DMS153 treated with DMSO at 0.1 percent for 48 hours (cell line): Measurements from ENCODE around the gene VPS13A.

Experiments used
- DNase-seq: peaks from one replicate; lab custom pipeline; 2025; ENCODE audit not compliant: unreplicated experiment; lab: John Stamatoyannopoulos, UW

The VPS13A gene

DNA sequence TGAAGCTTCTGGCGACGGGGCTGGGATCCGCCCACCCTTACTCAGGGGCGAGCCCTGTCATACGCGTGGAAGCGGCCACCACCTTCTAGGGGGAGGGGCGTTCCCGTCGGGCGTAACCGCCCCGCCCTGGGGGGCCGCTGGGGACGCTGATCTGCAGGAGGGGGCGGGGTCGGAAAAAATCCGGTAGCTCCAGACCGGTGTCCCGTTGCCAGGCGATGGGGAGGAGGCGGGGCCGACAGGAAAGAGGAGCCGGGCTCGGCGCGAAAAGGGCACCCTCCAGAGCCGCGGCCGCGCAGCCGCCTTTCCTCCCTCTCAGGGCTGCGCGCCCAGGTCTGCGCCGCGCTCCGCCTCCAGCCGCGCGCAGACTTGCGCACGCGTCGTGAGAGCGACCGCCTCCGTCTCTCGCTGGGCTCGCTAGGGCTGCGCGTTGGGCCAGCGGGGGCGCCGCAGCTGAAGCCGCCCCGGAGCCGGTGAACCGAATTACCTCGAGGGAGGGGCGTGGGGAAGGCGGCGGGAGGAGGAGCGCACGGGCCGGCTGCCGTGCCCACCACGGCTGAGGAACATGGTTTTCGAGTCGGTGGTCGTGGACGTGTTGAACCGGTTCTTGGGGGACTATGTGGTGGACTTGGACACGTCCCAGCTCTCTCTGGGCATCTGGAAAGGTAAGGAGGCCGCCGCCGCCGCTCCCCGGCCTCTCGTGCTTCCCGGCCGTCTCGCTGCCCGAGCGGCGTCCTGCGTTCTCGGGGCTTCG is at the start of gene VPS13A:
VPS13A (plus strand) TSS at position 392 of the 751 bp plus-strand sequence; CDS start at position 563, 171 bp downstream.
- peak; percentile 97 for DNase-seq

DNA sequence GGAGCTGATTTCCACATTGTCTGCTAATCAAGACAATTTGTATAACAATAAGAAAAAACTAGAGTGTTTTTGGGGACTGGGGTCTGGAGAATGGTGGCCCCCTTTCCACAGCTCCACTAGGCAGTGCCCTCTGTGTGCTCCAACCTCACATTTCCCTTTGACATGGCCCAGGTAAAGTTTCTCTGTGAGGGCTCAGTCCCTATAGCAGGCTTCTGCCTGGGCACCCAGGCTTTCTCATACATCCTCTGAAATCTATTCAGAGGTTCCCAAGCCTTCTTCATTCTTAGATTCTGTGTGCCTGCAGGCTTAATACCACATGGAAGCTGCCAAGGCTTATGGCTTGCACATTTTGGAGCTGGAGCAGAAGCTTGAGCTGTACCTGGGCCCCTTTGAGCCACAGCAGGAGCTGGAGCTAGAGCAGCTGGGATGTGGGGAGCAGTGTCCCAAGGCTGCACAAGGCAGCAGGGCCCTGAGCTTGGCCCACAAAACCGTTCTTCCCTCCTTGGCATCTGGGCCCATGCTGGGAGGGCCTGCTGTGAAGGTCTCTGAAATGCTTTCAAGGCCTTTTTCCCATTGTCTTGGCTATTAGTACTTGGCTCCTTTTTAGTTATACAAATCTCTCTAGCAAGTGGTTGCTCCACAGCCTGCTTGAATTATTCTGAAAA is 49.1 kb upstream of the VPS13A start:
- no peak for DNase-seq

DNA sequence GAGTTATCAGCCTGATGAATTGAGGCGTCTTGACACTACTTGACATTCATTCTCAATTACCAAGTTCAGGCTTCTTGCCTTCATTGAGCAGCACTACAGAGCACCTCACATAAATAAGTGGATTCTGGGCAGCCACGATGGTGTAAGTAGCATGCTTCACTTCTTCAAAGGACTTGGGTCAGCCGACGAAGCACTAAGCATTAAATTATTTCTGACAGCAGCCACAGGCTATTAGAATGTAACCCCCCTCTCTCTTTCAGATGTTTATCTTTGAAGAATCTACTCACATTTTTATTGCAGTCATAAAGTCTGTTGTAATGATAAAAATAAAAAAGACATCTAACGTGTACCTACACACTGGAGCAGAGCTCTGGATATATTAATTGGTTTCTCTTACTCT is 45.9 kb upstream of the VPS13A start:
- no peak for DNase-seq

- DNase-seq, result no peak
Measured at GRCh38 chr9:77133011-77133410, 44.3 kb upstream of the VPS13A start.

DNA sequence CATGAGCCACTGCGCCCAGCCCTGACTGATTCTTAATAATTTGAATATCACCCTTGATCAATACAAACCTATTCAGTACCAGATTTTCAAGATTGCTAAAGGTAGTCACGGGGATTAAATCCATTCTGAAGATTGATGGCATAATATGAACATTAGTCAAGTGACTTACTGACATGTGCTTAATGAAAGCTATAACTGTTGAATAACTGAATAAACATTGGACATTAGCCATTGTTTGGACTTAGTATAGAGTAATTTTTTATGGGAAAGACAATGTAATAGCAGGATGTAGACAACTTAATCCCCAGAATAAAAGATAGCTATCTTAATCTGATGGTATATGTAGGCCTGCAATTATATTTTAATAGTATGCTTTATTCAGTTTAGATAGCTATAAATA is 35.0 kb upstream of the VPS13A start:
- no peak for DNase-seq

- no peak for DNase-seq
Measured at GRCh38 chr9:77149879-77150278, 27.5 kb upstream of the VPS13A start.

DNA sequence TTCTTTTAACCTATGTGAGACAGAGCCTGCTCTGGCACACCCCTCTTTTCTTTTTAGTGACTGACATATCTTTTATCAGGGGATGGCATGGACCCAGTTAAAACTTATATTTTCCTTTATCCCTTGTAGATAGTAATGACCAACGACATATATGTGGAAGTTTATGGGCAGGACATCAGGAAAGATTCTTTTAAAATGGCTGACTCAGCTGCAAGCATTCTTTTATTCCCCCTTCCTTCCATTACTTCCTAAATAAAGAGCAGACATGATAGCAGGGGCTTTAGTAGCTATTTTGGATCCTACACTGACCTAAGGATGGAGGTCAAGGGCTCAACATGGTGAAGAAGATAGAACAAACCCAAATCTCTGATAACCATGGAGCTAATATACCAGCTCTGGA is 25.0 kb upstream of the VPS13A start:
- no peak for DNase-seq

DNA sequence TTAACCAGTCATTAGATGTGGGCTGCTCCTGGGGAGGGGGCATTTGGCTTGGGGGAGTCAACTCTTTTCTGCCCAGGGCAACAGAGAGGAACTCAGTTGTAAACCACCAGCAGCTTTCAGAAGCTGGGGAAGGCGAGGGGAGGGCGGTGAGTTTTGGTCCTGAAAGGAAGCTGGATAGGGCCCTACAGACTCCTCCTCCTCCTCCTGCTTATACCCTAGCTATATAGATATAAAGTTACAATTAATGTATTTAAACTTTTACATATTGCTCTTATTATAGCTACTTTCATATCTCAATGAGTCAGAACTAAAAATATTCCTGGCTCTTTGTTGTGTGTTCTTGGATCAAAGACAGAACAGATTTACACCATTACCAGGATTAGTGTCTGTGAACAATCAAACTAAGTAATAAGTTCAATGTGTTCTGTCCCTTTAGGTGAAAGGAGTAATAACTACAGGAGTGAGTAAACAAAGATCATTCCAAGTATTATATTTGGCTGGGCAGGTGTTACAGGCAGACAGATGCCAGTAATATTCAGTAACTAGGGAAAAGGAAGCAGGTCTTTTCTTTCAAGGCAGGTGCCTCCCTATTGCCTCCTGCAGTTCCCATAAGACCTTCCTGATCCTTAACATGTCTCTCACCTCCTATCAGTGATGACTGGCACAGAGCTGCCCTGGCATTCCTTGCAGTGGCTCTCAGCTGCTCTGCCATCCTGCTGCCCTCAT is 20.5 kb upstream of the VPS13A start:
- DNase-seq, result no peak

GRCh38 chr9:77158772-77159513 is 18.4 kb upstream of the VPS13A start:
- no peak for DNase-seq

- no peak for DNase-seq
Measured at GRCh38 chr9:77161191-77161590, 16.1 kb upstream of the VPS13A start.

DNA sequence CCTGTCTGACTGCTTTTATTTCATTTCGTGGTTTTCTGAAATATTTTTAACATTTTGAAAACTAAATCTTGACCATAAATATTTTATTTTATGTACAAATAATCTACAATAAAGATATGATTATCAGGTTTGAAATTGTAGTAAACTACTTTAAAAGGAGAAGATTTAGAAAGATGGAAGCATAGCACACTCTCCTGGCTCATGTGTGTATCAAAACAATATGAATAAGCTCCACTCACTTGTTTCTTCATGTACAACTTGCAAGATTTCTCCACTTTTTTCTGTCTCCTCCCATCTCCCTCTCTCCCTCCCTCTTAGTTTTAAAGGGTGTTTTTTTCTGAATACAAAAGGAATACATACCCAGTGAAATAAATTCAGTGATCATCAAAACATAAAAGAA is 15.4 kb upstream of the VPS13A start:
- no peak for DNase-seq

- DNase-seq, result no peak
Measured at GRCh38 chr9:77162366-77162765, 15.0 kb upstream of the VPS13A start.

DNA sequence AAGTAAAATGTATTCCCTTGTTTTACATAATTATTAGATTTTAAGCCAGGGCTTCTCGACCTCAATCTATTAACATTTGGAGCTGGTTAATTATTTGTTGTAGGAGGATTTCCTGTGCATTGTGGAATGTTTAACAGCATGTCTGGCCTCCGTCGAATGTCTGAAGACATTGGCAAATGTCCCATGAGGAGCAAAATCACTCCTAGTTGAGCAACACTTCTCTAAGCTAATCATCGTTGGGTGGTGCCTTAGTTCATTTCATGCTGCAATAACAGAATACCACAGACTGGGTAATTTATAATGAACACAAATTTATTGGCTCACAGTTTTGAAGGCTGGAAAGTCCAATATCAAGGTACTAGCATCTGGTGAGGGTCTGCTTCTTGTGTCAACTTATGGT is 13.4 kb upstream of the VPS13A start:
- DNase-seq, result no peak

DNA sequence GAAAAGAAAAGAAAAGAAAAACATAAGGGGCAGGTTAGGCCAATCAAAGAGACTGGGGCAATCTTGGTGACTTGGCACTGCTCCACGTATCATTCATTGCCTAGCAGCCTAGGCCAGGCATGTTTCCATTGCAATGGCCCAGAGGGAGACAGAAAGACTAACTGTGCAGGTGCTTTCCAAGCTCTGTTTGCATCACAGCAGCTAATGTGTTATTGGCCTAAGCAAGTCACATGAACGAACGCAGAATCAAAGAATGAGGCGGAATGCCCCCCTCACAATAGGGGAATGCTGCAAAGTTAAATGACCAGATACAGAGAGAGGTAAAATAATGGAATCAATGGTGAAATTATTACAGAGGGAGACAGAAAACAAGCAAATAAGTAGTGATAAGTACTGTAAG is 11.1 kb upstream of the VPS13A start:
- no peak for DNase-seq

- no peak for DNase-seq
Measured at GRCh38 chr9:77170991-77171699, 6.2 kb upstream of the VPS13A start.

- no peak for DNase-seq
Measured at GRCh38 chr9:77175151-77175550, 2.2 kb upstream of the VPS13A start.

DNA sequence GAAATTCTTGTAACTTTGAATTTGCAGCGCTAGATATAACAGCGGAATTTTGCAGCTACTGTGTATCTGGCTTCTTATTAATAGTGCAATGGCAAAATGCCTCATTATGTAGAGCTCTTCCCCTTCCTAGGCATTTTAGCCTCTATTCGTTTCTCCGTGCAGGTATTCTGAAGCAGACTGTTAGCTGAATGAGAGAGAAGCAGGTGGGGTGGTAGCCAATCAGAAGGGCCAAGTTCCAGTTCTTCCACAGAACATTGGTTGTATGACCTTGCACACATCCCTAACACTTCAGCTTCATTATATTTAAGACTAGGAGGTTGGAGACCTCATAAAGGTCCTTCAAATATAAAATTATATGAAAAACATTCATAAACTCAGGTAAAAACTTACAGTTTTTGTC is 1.2 kb upstream of the VPS13A start:
- DNase-seq, result no peak

DNA sequence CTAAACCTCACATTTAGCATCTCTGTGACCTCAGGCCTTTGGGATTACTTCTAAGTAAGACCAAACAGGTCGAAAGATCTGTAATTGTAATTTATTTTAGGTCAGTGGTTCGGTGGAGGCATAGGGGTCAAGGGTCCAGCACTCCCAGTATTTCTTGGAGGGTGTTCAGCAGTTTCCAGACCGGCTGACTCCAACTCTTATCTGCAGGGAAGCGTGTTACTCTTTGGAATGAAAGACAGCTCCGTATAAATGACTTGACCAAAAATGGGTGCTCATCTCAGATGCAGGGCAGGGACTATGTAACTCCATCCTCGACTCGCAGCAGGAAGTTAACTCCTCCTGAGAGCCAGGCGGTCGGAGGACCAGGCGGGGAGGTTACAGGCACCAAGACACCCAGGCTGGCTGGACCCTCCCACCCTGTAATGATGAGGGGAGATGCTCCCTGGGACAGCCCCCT is 620 bp upstream of the VPS13A start:
- DNase-seq, result peak; percentile 89

DNA sequence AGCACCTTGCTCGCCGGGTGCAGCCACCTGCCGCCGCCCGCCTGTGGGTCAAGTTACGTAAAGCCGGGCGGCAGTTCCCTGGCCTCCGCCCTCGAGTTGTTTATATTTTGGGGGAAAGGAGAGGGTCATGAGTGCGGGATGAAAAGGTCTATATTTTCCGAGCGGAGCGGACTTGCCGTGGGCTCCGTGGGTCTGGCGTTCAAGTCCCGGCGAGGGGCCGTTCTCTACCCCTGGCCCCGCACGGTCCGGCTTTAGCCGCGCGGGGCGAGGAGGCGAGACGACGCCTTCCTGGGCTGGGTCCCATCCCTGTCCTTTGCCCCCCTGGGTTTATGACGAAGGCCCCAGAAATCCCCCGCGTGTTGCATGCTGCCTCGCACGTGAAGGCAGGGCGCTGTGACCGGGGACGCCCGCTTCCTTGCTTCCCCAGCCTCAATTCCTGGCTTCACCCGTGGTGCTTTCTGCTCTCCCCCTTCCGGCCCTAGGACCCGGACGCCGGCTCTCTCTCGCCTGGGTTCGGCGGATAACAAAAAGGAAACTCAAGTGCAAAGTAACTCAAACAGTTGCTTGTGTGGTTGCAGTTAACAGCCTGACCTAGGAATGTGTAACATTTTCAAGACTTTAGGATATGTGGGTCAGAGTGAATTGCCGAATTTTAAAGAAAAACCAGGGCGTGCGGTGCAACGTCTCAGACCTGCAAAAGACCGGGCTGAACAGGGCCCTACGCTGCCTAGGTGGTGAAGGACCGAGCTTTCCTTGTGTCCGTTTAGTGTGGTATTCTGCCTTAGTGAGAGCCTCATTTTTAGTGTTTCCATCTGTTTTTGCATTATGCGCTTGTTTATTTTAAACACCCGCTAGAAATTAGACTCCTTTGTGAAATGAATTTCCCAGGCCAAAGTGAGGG is 810 bp downstream of the VPS13A start:
- DNase-seq, result peak; percentile 22

- DNase-seq, result no peak
Measured at GRCh38 chr9:77180056-77180455, 2.7 kb downstream of the VPS13A start.
